ENCODE data around the gene DLG2. TPM values are rescaled to one million over a fixed set of nuclear protein-coding genes. Genes with fewer than 3 reads are reported as not detected.

Gene DLG2
- total and polyA plus RNA-seq, 7 donors, result 0.23 to 5.3 (median 3.4) TPM

DNA sequence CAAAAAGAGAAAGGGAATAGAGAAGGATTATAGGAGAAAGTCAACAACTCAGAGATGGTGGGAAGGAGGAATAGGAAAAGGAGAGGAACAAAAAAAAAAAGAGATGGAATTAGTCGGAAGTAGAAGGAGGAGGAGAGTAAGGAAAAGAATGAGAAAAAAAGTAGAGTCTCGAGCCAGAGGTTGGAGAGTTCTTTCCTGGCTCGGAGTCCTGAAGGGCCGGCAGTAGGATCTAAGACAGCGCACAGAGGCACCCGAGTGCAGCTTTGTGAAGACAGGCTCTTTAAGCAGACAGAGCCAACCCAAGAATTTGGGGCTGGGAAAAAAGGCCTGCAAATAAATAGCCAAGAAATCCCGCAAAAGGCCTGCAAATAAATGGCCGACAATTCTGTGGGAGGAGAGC is 2170.6 kb downstream of the DLG2 start:
- no peaks in the 10 kb centered on the region for H3K27me3 ChIP-seq (ENCODE audit: insufficient read depth in 3 of 3, low read length in 2 of 3)
- intact Hi-C loops (cut with DNase I), result no loop called here
- ATAC-seq (no peak), DNase-seq (no peak)
- no peaks in the 10 kb centered on the region for H3K9me3 ChIP-seq
- TF ChIP-seq, protein P1, sequence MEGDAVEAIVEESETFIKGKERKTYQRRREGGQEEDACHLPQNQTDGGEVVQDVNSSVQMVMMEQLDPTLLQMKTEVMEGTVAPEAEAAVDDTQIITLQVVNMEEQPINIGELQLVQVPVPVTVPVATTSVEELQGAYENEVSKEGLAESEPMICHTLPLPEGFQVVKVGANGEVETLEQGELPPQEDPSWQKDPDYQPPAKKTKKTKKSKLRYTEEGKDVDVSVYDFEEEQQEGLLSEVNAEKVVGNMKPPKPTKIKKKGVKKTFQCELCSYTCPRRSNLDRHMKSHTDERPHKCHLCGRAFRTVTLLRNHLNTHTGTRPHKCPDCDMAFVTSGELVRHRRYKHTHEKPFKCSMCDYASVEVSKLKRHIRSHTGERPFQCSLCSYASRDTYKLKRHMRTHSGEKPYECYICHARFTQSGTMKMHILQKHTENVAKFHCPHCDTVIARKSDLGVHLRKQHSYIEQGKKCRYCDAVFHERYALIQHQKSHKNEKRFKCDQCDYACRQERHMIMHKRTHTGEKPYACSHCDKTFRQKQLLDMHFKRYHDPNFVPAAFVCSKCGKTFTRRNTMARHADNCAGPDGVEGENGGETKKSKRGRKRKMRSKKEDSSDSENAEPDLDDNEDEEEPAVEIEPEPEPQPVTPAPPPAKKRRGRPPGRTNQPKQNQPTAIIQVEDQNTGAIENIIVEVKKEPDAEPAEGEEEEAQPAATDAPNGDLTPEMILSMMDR (IDR thresholded peaks at IDR 0.05), result no peak
- no peak overlapping the region for H3K27ac ChIP-seq
- no peak overlapping the region for H3K4me3 ChIP-seq
- whole genome bisulfite sequencing, 3 donors, result 82 to 88% (median 85%) methylated on average over 8 of the region's 8 CpGs
- H3K36me3 ChIP-seq (ENCODE audit: insufficient read depth in 1 of 2, low read depth in 1 of 2), result no peaks in the 10 kb centered on the region
- no peaks in the 10 kb centered on the region for H3K4me1 ChIP-seq

DNA sequence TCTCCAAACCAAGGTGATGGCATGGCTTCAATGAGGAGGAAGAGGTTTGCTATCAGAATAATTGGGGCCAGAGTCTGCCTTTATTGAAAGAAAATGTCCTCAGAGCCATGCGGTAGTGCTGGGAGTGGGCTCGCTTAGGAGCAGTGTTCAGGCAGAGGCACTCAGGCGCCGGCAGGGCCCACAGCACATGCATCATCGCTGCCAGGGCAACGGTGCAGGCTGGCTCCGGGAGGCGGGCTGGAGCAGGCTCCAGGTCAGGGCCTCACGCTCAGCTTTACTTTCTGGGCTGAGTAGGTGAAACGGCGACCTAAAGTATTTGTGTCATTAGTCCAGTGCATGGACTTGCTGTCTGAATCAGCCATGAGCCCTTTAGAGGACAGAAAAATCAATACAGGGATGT is 2171.1 kb downstream of the DLG2 start:
- no peaks in the 10 kb centered on the region for H3K27me3 ChIP-seq (ENCODE audit: insufficient read depth in 3 of 3, low read length in 2 of 3)
- intact Hi-C loops (cut with DNase I), result no loop called here
- DNase-seq, result no peak
- H3K27ac ChIP-seq, result no peak overlapping the region
- TF ChIP-seq, protein P1 (IDR thresholded peaks at IDR 0.05), result no peak
- H3K9me3 ChIP-seq, result no peaks in the 10 kb centered on the region
- H3K4me3 ChIP-seq, result no peak overlapping the region
- 52 to 61% (median 55%) methylated on average over 11 of the region's 11 CpGs for WGBS, 3 donors
- no peaks in the 10 kb centered on the region for H3K36me3 ChIP-seq (ENCODE audit: insufficient read depth in 1 of 2, low read depth in 1 of 2)
- no peak for ATAC-seq
- no peaks in the 10 kb centered on the region for H3K4me1 ChIP-seq

DNA sequence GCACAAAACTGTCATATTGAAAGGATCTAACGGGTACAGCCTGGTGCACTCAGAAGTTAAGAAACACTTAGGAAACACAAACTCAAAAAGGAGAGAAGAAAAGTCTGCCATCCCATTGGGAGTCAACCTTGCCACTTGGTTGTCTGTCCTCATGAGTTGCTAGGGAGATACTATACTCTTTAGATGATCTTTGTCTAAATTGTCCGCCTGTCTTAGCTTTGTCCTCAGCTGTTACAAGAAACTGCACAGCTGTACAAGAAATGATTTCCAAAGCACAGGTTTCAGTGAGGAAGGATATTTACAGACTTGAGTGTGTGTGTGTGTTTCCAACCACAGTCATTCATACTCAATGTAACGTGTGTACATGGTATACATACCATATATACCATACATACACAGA is 2171.8 kb downstream of the DLG2 start:
- TF ChIP-seq, protein P1 (IDR thresholded peaks at IDR 0.05), result no peak
- intact Hi-C loops (cut with DNase I), result no loop called here
- 77 to 90% (median 86%) methylated on average over 3 of the region's 3 CpGs for WGBS, 3 donors

DNA sequence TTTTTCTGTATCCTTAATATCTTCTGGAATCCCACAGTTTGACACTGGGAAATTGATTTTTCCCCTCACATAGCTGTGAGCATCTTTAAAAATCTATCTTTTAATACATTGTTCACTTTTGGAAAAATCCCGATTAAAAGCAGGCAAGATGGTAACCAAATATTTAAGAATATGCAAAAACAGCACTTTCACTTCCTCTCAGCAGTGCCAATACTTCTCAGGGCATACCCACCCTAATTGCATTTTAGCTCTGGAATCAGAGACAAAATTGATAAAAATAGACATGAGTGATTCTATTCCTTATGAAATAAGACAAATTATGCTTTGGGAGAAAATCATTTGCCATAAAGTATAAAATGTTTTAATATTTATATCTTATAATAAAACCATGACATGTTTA is 2172.5 kb downstream of the DLG2 start:
- DNase-seq (no peak), ATAC-seq (no peak)
- H3K4me1 ChIP-seq, result no peaks in the 10 kb centered on the region
- no peak overlapping the region for H3K27ac ChIP-seq
- 89 to 98% (median 91%) methylated on average over 1 of the region's 1 CpG for WGBS, 3 donors
- intact Hi-C loops (cut with DNase I), result no loop called here
- TF ChIP-seq, protein P1 (IDR thresholded peaks at IDR 0.05), result no peak
- no peaks in the 10 kb centered on the region for H3K36me3 ChIP-seq (ENCODE audit: insufficient read depth in 1 of 2, low read depth in 1 of 2)
- H3K9me3 ChIP-seq, result no peaks in the 10 kb centered on the region
- no peaks in the 10 kb centered on the region for H3K27me3 ChIP-seq (ENCODE audit: insufficient read depth in 3 of 3, low read length in 2 of 3)
- no peak overlapping the region for H3K4me3 ChIP-seq

More for the DNA sequence above, 2171.8 kb downstream of the DLG2 start:
- ATAC-seq (no peak), DNase-seq (no peak)
- H3K36me3 ChIP-seq (ENCODE audit: insufficient read depth in 1 of 2, low read depth in 1 of 2), result no peaks in the 10 kb centered on the region
- H3K9me3 ChIP-seq, result no peaks in the 10 kb centered on the region
- no peak overlapping the region for H3K4me3 ChIP-seq
- H3K27ac ChIP-seq, result no peak overlapping the region
- H3K4me1 ChIP-seq, result no peaks in the 10 kb centered on the region
- H3K27me3 ChIP-seq (ENCODE audit: insufficient read depth in 3 of 3, low read length in 2 of 3), result no peaks in the 10 kb centered on the region

DNA sequence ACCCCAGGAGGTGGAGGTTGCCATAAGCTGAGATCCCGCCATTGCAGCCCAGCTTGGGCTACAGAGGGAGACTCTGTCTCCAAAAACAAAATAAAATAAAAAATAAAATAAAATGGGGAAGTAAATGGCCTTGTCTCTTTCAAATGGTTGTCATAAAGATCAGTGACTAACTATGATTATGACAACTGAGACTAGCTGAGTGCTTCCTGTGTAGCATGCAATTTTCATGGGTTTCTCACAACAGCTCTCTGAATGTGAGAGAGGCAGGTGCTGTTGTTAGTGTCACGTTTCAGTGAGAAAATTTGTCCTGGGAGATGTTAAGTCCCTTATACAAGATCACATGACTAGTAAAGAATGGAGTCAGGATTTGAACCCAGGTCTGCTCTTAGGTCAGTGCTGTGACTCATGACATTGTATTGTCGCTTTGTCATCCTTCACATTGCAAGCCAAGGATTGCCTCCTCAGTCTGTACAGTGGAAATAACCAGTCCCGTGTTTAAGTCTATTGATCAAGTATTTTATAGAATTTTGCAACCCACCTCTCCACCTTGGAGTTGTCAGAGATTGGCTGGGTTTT is 2177.7 kb downstream of the DLG2 start:
- H3K4me3 ChIP-seq, result no peak overlapping the region
- no peaks in the 10 kb centered on the region for H3K27me3 ChIP-seq (ENCODE audit: insufficient read depth in 3 of 3, low read length in 2 of 3)
- intact Hi-C loops (cut with DNase I), result no loop called here
- WGBS, 3 donors, result 77 to 83% (median 81%) methylated on average over 4 of the region's 4 CpGs
- no peaks in the 10 kb centered on the region for H3K9me3 ChIP-seq
- no peaks in the 10 kb centered on the region for H3K36me3 ChIP-seq (ENCODE audit: insufficient read depth in 1 of 2, low read depth in 1 of 2)
- ATAC-seq, result no peak
- DNase-seq, result no peak
- H3K4me1 ChIP-seq, result no peaks in the 10 kb centered on the region
- TF ChIP-seq, protein P1 (IDR thresholded peaks at IDR 0.05), result no peak
- H3K27ac ChIP-seq, result no peak overlapping the region
